Activated CD4-positive, alpha-beta T cell treated with anti-CD3 and anti-CD28 coated beads, Interleukin-2, amount 10 ng/mL, durations not matched to agents 24 days and 14 days (primary cell): ENCODE data around the gene ADGRE1. TPM values are rescaled to one million over a fixed set of nuclear protein-coding genes. Genes with fewer than 3 reads are reported as not detected.

Experiments
- DNase-seq: peaks from one replicate; pipeline ENCODE4 v3.0.0; 2022
- H3K27ac Mint-ChIP-seq: one replicate; pipeline ENCODE4 v1.8.0; 2022; ENCODE audit warnings: mild to moderate bottlenecking, mixed read lengths
- H3K27me3 Mint-ChIP-seq: one replicate; pipeline ENCODE4 v1.8.0; 2022; ENCODE audit warnings: mixed read lengths
- H3K36me3 Mint-ChIP-seq: one replicate; pipeline ENCODE4 v1.8.0; 2022; ENCODE audit warnings: low read depth, mild to moderate bottlenecking, mixed read lengths
- H3K4me1 Mint-ChIP-seq: one replicate; pipeline ENCODE4 v1.8.0; 2021; ENCODE audit warnings: mixed read lengths
- H3K4me3 Mint-ChIP-seq: one replicate; pipeline ENCODE4 v1.8.0; 2022; ENCODE audit warnings: mild to moderate bottlenecking, moderate library complexity, mixed read lengths
- H3K9me3 Mint-ChIP-seq: one replicate; pipeline ENCODE4 v1.8.0; 2021; ENCODE audit warnings: mixed read lengths
- intact Hi-C: fragments of 100-400 bp; cut with micrococcal nuclease; formaldehyde crosslinking; loops from one replicate; pipeline ENCODE4 v1.15.1; 2023
- total RNA-seq: library from RNA; stranded (reverse); gene quantifications from 2 replicates; pipeline ENCODE4 v1.2.3, GENCODE V29; 2022

ADGRE1 gene
- total RNA-seq: 3.8 and 4.3 TPM in 2 replicates

GRCh38 chr19:6887316-6887715 lies at the start of gene ADGRE1:
ADGRE1 (plus strand) TSS chr19:6887579; CDS start chr19:6887609, 30 bp downstream.
- peaks cover 42% of the 10 kb centered on the region for H3K4me1 Mint-ChIP-seq
- H3K4me3 Mint-ChIP-seq: peak within 1 kb of the TSS; percentile 45
- H3K27me3 Mint-ChIP-seq: no peaks in the 10 kb centered on the region
- no peak for DNase-seq
- peaks cover 14% of the 10 kb centered on the region for H3K9me3 Mint-ChIP-seq
- intact Hi-C loops: no loop called here
- peaks cover 14% of the 10 kb centered on the region for H3K36me3 Mint-ChIP-seq
- peak within 1 kb of the TSS; percentile 46 for H3K27ac Mint-ChIP-seq

GRCh38 chr19:6838062-6838655 lies 49.2 kb upstream of the ADGRE1 start:
- H3K9me3 Mint-ChIP-seq: peaks cover 4% of the 10 kb centered on the region
- H3K4me3 Mint-ChIP-seq: no peak overlapping the region
- intact Hi-C loops: no loop called here
- no peaks in the 10 kb centered on the region for H3K27me3 Mint-ChIP-seq
- H3K36me3 Mint-ChIP-seq: peaks cover 52% of the 10 kb centered on the region
- peaks cover 25% of the 10 kb centered on the region for H3K4me1 Mint-ChIP-seq
- no peak for DNase-seq
- peak overlapping the region; percentile 13 for H3K27ac Mint-ChIP-seq

- DNase-seq: no peak
- Mint-ChIP-seq H3K4me1 (peaks cover 5% of the 10 kb centered on the region), H3K27me3 (no peaks in the 10 kb centered on the region), H3K9me3 (no peaks in the 10 kb centered on the region), H3K4me3 (no peak overlapping the region), H3K27ac (no peak overlapping the region), H3K36me3 (peaks cover 29% of the 10 kb centered on the region)
- intact Hi-C loops: no loop called here
Measured at GRCh38 chr19:6842871-6843607, 44.3 kb upstream of the ADGRE1 start.

- Mint-ChIP-seq H3K36me3 (peaks cover 42% of the 10 kb centered on the region), H3K4me1 (no peaks in the 10 kb centered on the region), H3K27me3 (no peaks in the 10 kb centered on the region), H3K27ac (no peak overlapping the region), H3K9me3 (no peaks in the 10 kb centered on the region), H3K4me3 (no peak overlapping the region)
- DNase-seq: no peak
- intact Hi-C loops: no loop called here
Measured at GRCh38 chr19:6847828-6848200, 39.6 kb upstream of the ADGRE1 start.

- H3K9me3 Mint-ChIP-seq: no peaks in the 10 kb centered on the region
- no peak for DNase-seq
- H3K36me3 Mint-ChIP-seq: peaks cover 39% of the 10 kb centered on the region
- no peak overlapping the region for H3K27ac Mint-ChIP-seq
- no peak overlapping the region for H3K4me3 Mint-ChIP-seq
- no peaks in the 10 kb centered on the region for H3K27me3 Mint-ChIP-seq
- intact Hi-C loops: no loop called here
- H3K4me1 Mint-ChIP-seq: no peaks in the 10 kb centered on the region
Measured at GRCh38 chr19:6848986-6849385, 38.4 kb upstream of the ADGRE1 start.

GRCh38 chr19:6849876-6850275 lies 37.5 kb upstream of the ADGRE1 start:
- H3K4me1 Mint-ChIP-seq: no peaks in the 10 kb centered on the region
- no peaks in the 10 kb centered on the region for H3K27me3 Mint-ChIP-seq
- H3K27ac Mint-ChIP-seq: no peak overlapping the region
- intact Hi-C loops: no loop called here
- H3K9me3 Mint-ChIP-seq: no peaks in the 10 kb centered on the region
- H3K4me3 Mint-ChIP-seq: no peak overlapping the region
- peaks cover 43% of the 10 kb centered on the region for H3K36me3 Mint-ChIP-seq
- DNase-seq: no peak

- Mint-ChIP-seq H3K9me3 (no peaks in the 10 kb centered on the region), H3K4me1 (no peaks in the 10 kb centered on the region), H3K4me3 (no peak overlapping the region), H3K27me3 (no peaks in the 10 kb centered on the region), H3K36me3 (peaks cover 56% of the 10 kb centered on the region), H3K27ac (no peak overlapping the region)
- no peak for DNase-seq
- intact Hi-C loops: no loop called here
Measured at GRCh38 chr19:6851359-6851758, 36.0 kb upstream of the ADGRE1 start.

GRCh38 chr19:6852001-6852400 lies 35.4 kb upstream of the ADGRE1 start:
- Mint-ChIP-seq H3K27ac (no peak overlapping the region), H3K4me1 (peaks cover 1% of the 10 kb centered on the region), H3K4me3 (no peak overlapping the region), H3K9me3 (no peaks in the 10 kb centered on the region), H3K27me3 (no peaks in the 10 kb centered on the region), H3K36me3 (peaks cover 59% of the 10 kb centered on the region)
- intact Hi-C loops: no loop called here
- DNase-seq: no peak

GRCh38 chr19:6853868-6854267 lies 33.5 kb upstream of the ADGRE1 start:
- Mint-ChIP-seq H3K9me3 (no peaks in the 10 kb centered on the region), H3K36me3 (peaks cover 60% of the 10 kb centered on the region), H3K27me3 (no peaks in the 10 kb centered on the region), H3K27ac (no peak overlapping the region), H3K4me1 (peaks cover 1% of the 10 kb centered on the region), H3K4me3 (no peak overlapping the region)
- intact Hi-C loops: no loop called here
- DNase-seq: no peak

- Mint-ChIP-seq H3K27ac (no peak overlapping the region), H3K4me3 (no peak overlapping the region), H3K4me1 (peaks cover 1% of the 10 kb centered on the region), H3K36me3 (peaks cover 56% of the 10 kb centered on the region), H3K9me3 (no peaks in the 10 kb centered on the region), H3K27me3 (no peaks in the 10 kb centered on the region)
- DNase-seq: no peak
- intact Hi-C loops: no loop called here
Measured at GRCh38 chr19:6854758-6855157, 32.6 kb upstream of the ADGRE1 start.

- Mint-ChIP-seq H3K36me3 (peaks cover 45% of the 10 kb centered on the region), H3K4me1 (peaks cover 4% of the 10 kb centered on the region), H3K27ac (no peak overlapping the region), H3K27me3 (no peaks in the 10 kb centered on the region), H3K9me3 (no peaks in the 10 kb centered on the region), H3K4me3 (no peak overlapping the region)
- DNase-seq: no peak
- intact Hi-C loops: no loop called here
Measured at GRCh38 chr19:6856749-6857372, 30.5 kb upstream of the ADGRE1 start.

- DNase-seq: no peak
- H3K27me3 Mint-ChIP-seq: no peaks in the 10 kb centered on the region
- peaks cover 12% of the 10 kb centered on the region for H3K36me3 Mint-ChIP-seq
- H3K9me3 Mint-ChIP-seq: no peaks in the 10 kb centered on the region
- peak overlapping the region; percentile 12 for H3K4me3 Mint-ChIP-seq
- peak overlapping the region; percentile 60 for H3K27ac Mint-ChIP-seq
- intact Hi-C loops: loop anchor here (2.0 to 5.0 kb wide), 2 partner anchors 61 to 199 kb away; no protein-coding TSS in a partner anchor
- peaks cover 16% of the 10 kb centered on the region for H3K4me1 Mint-ChIP-seq
Measured at GRCh38 chr19:6861683-6862286, 25.6 kb upstream of the ADGRE1 start.

- Mint-ChIP-seq H3K4me3 (peak overlapping the region; percentile 84), H3K36me3 (peaks cover 5% of the 10 kb centered on the region), H3K27ac (peak overlapping the region; percentile 68), H3K9me3 (no peaks in the 10 kb centered on the region), H3K27me3 (no peaks in the 10 kb centered on the region), H3K4me1 (peaks cover 17% of the 10 kb centered on the region)
- intact Hi-C loops: loop anchor here (1.0 to 5.0 kb wide), 9 partner anchors 62 to 402 kb away; partner anchors contain the start of gene VAV1
- peak; percentile 97 for DNase-seq
Measured at GRCh38 chr19:6862673-6863078, 24.7 kb upstream of the ADGRE1 start.
